C4-2B (cell line): ENCODE results near the gene NLGN1.

Source experiments
- ZFX ChIP-seq: fragments of 450-650 bp; IDR thresholded peaks from 2 replicates; pipeline ENCODE4 v1.6.1; 2017
- TF ChIP-seq, protein P1 (sequence below): fragments of 450-650 bp; conservative IDR thresholded peaks from 2 replicates; pipeline ENCODE4 v1.5.1; 2017; ENCODE audit warnings: mild to moderate bottlenecking

DNA sequence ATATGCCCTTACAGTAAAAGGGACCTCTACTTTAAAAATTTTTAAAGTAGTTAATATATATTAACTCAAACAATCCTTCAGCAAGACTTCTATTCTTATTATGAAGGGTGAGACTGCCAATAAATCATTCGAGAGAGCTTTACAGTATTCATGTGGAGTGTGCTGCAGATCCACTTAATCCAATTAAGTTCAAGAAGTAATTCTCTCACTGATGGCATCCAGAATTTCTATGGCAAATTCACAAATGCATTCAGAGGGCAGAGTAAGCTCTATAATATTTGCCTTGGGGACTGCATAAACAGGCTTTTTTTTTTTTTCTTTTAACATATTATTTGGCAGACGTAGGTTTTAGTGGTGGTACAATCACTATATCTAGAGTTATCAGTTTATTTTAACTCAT, 692.0 kb downstream of the NLGN1 start:
- TF ChIP-seq, protein P1, sequence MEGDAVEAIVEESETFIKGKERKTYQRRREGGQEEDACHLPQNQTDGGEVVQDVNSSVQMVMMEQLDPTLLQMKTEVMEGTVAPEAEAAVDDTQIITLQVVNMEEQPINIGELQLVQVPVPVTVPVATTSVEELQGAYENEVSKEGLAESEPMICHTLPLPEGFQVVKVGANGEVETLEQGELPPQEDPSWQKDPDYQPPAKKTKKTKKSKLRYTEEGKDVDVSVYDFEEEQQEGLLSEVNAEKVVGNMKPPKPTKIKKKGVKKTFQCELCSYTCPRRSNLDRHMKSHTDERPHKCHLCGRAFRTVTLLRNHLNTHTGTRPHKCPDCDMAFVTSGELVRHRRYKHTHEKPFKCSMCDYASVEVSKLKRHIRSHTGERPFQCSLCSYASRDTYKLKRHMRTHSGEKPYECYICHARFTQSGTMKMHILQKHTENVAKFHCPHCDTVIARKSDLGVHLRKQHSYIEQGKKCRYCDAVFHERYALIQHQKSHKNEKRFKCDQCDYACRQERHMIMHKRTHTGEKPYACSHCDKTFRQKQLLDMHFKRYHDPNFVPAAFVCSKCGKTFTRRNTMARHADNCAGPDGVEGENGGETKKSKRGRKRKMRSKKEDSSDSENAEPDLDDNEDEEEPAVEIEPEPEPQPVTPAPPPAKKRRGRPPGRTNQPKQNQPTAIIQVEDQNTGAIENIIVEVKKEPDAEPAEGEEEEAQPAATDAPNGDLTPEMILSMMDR: no peak
- TF ChIP-seq ZFX: no peak
